ENCODE results near the gene CD36. TPM values are rescaled to one million over a fixed set of nuclear protein-coding genes. Genes with fewer than 3 reads are reported as not detected.

The CD36 gene
- total RNA-seq, 3 donors from 2014 or later (not counting 1 experiment from before 2014, with no cell fraction given): 5.5 to 7.0 (median 6.0) TPM

- Mint-ChIP-seq H3K4me3 (no peak overlapping the region), H3K4me1 (no peaks in the 10 kb centered on the region), H3K27ac (no peak overlapping the region), H3K27me3 (ENCODE audit: low read depth in 2 of 2) (no peaks in the 10 kb centered on the region), H3K36me3 (no peaks in the 10 kb centered on the region), H3K9me3 (peaks cover 0 to 2% of the 10 kb centered on the region in 2 donors)
- ATAC-seq (no peak), DNase-seq (no peak)
- TF ChIP-seq, protein P1, sequence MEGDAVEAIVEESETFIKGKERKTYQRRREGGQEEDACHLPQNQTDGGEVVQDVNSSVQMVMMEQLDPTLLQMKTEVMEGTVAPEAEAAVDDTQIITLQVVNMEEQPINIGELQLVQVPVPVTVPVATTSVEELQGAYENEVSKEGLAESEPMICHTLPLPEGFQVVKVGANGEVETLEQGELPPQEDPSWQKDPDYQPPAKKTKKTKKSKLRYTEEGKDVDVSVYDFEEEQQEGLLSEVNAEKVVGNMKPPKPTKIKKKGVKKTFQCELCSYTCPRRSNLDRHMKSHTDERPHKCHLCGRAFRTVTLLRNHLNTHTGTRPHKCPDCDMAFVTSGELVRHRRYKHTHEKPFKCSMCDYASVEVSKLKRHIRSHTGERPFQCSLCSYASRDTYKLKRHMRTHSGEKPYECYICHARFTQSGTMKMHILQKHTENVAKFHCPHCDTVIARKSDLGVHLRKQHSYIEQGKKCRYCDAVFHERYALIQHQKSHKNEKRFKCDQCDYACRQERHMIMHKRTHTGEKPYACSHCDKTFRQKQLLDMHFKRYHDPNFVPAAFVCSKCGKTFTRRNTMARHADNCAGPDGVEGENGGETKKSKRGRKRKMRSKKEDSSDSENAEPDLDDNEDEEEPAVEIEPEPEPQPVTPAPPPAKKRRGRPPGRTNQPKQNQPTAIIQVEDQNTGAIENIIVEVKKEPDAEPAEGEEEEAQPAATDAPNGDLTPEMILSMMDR (IDR thresholded peaks at IDR 0.05): no peak
- no peaks in the 10 kb centered on the region for H3K9me3 ChIP-seq (ENCODE audit: control insufficient read depth, insufficient read depth, low read length)
- H3K4me3 ChIP-seq (ENCODE audit: low read length): no peak overlapping the region
- H3K27ac ChIP-seq (ENCODE audit: low read length): no peak overlapping the region
- intact Hi-C loops (cut with micrococcal nuclease): no loop called here
- WGBS (ENCODE audit: insufficient coverage): 95% methylated on average over 8 of the region's 8 CpGs
- no peaks in the 10 kb centered on the region for H3K4me1 ChIP-seq (ENCODE audit: control insufficient read depth, insufficient read depth, low read length)
- no peaks in the 10 kb centered on the region for H3K36me3 ChIP-seq (ENCODE audit: control insufficient read depth, insufficient read depth, low read length)
- H3K27me3 ChIP-seq (ENCODE audit: control insufficient read depth, insufficient read depth, low read length): no peaks in the 10 kb centered on the region
Observed at GRCh38 chr7:80678707-80679106, 40.3 kb downstream of the CD36 start.

DNA sequence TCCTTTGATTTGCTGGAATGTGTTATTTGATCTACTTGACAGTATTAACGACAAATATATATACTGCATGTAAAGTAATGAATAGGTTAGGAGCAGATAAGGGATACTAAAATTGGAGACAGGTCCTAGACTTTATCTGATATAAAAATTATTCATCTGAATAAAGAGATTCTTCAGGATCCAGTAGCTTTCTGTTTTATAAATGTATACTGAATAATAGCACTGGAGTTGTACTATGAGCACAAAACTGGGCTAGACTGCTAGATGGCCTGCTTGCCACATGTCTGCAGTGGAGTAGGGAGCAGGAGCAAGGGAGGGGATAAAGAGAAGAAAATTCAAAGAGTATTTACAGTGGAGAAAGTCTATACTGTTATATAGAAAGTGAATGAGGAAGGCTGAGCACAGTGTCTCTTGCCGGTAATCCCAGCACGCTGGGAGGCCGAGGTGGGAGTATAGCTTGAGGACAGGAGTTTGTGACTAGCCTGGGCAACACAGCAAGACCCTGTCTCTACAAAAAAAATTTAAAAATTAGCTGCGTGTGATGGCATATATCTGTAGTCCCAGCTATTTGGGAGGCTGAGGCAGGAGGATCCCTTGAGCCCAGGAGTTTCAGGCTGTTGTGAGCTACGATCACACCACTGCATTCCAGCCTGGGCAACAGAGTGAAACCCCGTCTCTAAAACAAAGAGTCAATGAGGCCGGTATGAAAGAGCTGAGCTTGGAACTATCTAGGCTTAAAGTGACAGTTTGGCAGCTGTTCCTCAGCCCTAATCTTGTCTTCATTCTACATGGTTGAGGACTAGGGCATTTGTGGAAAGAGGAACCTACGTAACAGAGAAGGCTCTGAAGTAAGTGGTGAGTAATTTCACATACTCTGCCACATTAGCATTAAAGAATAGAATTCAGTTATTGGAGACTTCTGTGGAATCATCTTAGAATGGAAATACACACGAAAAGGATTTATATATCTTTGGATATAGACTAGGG is 41.8 kb downstream of the CD36 start:
- no peak overlapping the region for H3K27ac Mint-ChIP-seq
- H3K27me3 Mint-ChIP-seq (ENCODE audit: low read depth in 2 of 2): no peaks in the 10 kb centered on the region
- DNase-seq: no peak
- ATAC-seq: no peak
- no peak overlapping the region for H3K4me3 Mint-ChIP-seq
- H3K4me1 Mint-ChIP-seq: no peaks in the 10 kb centered on the region
- no peak overlapping the region for H3K27ac ChIP-seq (ENCODE audit: low read length)
- WGBS (ENCODE audit: insufficient coverage): 80% methylated on average over 8 of the region's 10 CpGs
- H3K27me3 ChIP-seq (ENCODE audit: control insufficient read depth, insufficient read depth, low read length): no peaks in the 10 kb centered on the region
- intact Hi-C loops (cut with micrococcal nuclease): no loop called here
- H3K4me1 ChIP-seq (ENCODE audit: control insufficient read depth, insufficient read depth, low read length): no peaks in the 10 kb centered on the region
- H3K36me3 Mint-ChIP-seq: no peaks in the 10 kb centered on the region
- H3K9me3 ChIP-seq (ENCODE audit: control insufficient read depth, insufficient read depth, low read length): no peaks in the 10 kb centered on the region
- TF ChIP-seq, protein P1 (IDR thresholded peaks at IDR 0.05): no peak
- peaks cover 2 to 3% of the 10 kb centered on the region in 2 donors for H3K9me3 Mint-ChIP-seq
- H3K36me3 ChIP-seq (ENCODE audit: control insufficient read depth, insufficient read depth, low read length): no peaks in the 10 kb centered on the region
- no peak overlapping the region for H3K4me3 ChIP-seq (ENCODE audit: low read length)

GRCh38 chr7:80681272-80681885 is 42.9 kb downstream of the CD36 start:
- ATAC-seq: no peak
- H3K4me3 ChIP-seq (ENCODE audit: low read length): no peak overlapping the region
- Mint-ChIP-seq H3K4me3 (no peak overlapping the region), H3K36me3 (no peaks in the 10 kb centered on the region), H3K27ac (no peak overlapping the region), H3K27me3 (ENCODE audit: low read depth in 2 of 2) (no peaks in the 10 kb centered on the region), H3K4me1 (no peaks in the 10 kb centered on the region), H3K9me3 (peaks cover 2 to 3% of the 10 kb centered on the region in 2 donors)
- intact Hi-C loops (cut with micrococcal nuclease): no loop called here
- H3K9me3 ChIP-seq (ENCODE audit: control insufficient read depth, insufficient read depth, low read length): no peaks in the 10 kb centered on the region
- no peak for DNase-seq
- TF ChIP-seq, protein P1 (IDR thresholded peaks at IDR 0.05): no peak
- H3K27me3 ChIP-seq (ENCODE audit: control insufficient read depth, insufficient read depth, low read length): no peaks in the 10 kb centered on the region
- H3K36me3 ChIP-seq (ENCODE audit: control insufficient read depth, insufficient read depth, low read length): no peaks in the 10 kb centered on the region
- H3K4me1 ChIP-seq (ENCODE audit: control insufficient read depth, insufficient read depth, low read length): no peaks in the 10 kb centered on the region
- H3K27ac ChIP-seq (ENCODE audit: low read length): no peak overlapping the region

All from natural killer cell (primary cell).